ENCODE data around the gene ERCC6.

Gene ERCC6

GRCh38 chr10:49572594-49573114 is 33.7 kb upstream of the ERCC6 start:
- Histone ChIP-seq H3K27me3 (ENCODE audit: insufficient read depth, insufficient read length) (no peaks in the 10 kb centered on the region), H3K9ac (ENCODE audit: insufficient read length, low read depth) (no peak overlapping the region), H3K4me3 (ENCODE audit: insufficient read length, low read depth) (no peak overlapping the region), H3K4me1 (ENCODE audit: insufficient read depth, insufficient read length) (no peaks in the 10 kb centered on the region), H3K9me3 (ENCODE audit: insufficient read depth, low read length) (0 out of 2 replicates have a peak, but pooled peaks cover 6% of the 10 kb centered on the region), H3K36me3 (ENCODE audit: insufficient read depth, insufficient read length, low read length) (no peaks in the 10 kb centered on the region)
- TF ChIP-seq YY1 (IDR thresholded peaks at IDR 0.05; ENCODE audit: insufficient read depth, insufficient read length) (no peak), ZNF274 (IDR thresholded peaks at IDR 0.05; ENCODE audit: low read depth, low read length) (no peak), SUZ12 (IDR thresholded peaks at IDR 0.05; ENCODE audit: extremely low read depth, insufficient read depth, insufficient read length) (no peak)
- DNase-seq (ENCODE audit: low read depth, low spot score), result no peak

DNA sequence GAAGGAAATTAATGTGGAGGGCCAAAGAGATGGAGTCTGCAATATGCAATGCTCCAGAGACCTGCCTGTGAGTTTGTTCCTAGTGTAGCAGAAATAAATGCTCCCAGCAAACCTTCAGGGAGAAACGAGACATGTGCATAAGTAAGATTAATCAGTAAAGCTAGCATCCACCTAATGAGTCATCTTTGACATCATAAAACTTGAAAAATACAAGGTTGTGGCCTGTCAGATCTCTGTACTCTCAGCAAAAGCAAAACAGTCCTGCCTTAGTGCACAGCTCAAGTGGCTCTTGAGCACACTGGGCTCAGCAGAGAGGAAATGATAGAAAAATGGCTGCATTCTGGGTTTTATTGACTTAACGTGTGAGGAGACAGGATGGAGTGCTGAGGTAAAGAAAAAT is 32.5 kb upstream of the ERCC6 start:
- Histone ChIP-seq H3K4me3 (ENCODE audit: insufficient read length, low read depth) (no peak overlapping the region), H3K4me1 (ENCODE audit: insufficient read depth, insufficient read length) (no peaks in the 10 kb centered on the region), H3K9me3 (ENCODE audit: insufficient read depth, low read length) (0 out of 2 replicates have a peak, but pooled peaks cover 6% of the 10 kb centered on the region), H3K27me3 (ENCODE audit: insufficient read depth, insufficient read length) (no peaks in the 10 kb centered on the region), H3K9ac (ENCODE audit: insufficient read length, low read depth) (no peak overlapping the region), H3K36me3 (ENCODE audit: insufficient read depth, insufficient read length, low read length) (no peaks in the 10 kb centered on the region)
- no peak for DNase-seq (ENCODE audit: low read depth, low spot score)
- TF ChIP-seq ZNF274 (IDR thresholded peaks at IDR 0.05; ENCODE audit: low read depth, low read length) (no peak), YY1 (IDR thresholded peaks at IDR 0.05; ENCODE audit: insufficient read depth, insufficient read length) (no peak), SUZ12 (IDR thresholded peaks at IDR 0.05; ENCODE audit: extremely low read depth, insufficient read depth, insufficient read length) (no peak)

DNA sequence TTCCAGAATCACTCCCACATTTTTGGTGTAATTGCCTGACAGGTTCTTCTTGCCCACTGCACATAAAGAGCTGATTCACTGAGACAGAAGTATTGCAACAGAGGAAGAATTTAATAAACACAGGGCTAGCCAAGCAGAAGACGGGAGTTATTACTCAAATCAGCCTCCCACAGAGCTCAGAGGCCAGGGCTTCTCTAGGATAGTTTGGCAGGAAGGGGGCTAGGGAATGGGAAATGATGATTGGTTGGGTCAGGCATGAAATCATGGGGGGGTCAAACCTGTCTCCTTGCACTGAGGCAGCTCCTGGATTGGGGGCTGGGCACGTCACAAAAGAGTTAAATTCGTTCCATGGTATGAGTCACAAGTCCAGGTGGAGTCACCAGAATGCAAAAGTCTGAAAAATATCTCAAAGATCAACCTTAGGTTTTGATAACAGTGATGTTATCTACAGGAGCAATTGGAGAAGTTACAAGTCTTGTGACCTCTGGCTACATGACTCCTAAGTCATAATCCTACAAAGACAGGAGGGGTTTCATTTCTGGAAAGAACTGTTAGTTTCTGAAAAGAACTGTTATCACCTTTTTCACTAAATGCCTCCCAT is 30.2 kb upstream of the ERCC6 start:
- H3K9ac ChIP-seq (ENCODE audit: insufficient read length, low read depth), result no peak overlapping the region
- H3K36me3 ChIP-seq (ENCODE audit: insufficient read depth, insufficient read length, low read length), result no peaks in the 10 kb centered on the region
- H3K4me1 ChIP-seq (ENCODE audit: insufficient read depth, insufficient read length), result no peaks in the 10 kb centered on the region
- no peak for DNase-seq (ENCODE audit: low read depth, low spot score)
- H3K4me3 ChIP-seq (ENCODE audit: insufficient read length, low read depth), result no peak overlapping the region
- H3K27me3 ChIP-seq (ENCODE audit: insufficient read depth, insufficient read length), result no peaks in the 10 kb centered on the region
- H3K9me3 ChIP-seq (ENCODE audit: insufficient read depth, low read length), result 0 out of 2 replicates have a peak, but pooled peaks cover 6% of the 10 kb centered on the region
- TF ChIP-seq YY1 (IDR thresholded peaks at IDR 0.05; ENCODE audit: insufficient read depth, insufficient read length) (no peak), SUZ12 (IDR thresholded peaks at IDR 0.05; ENCODE audit: extremely low read depth, insufficient read depth, insufficient read length) (no peak), ZNF274 (IDR thresholded peaks at IDR 0.05; ENCODE audit: low read depth, low read length) (no peak)

GRCh38 chr10:49568235-49568634 is 29.3 kb upstream of the ERCC6 start:
- Histone ChIP-seq H3K4me3 (ENCODE audit: insufficient read length, low read depth) (no peak overlapping the region), H3K9me3 (ENCODE audit: insufficient read depth, low read length) (0 out of 2 replicates have a peak, but pooled peaks cover 6% of the 10 kb centered on the region), H3K9ac (ENCODE audit: insufficient read length, low read depth) (no peak overlapping the region), H3K27me3 (ENCODE audit: insufficient read depth, insufficient read length) (no peaks in the 10 kb centered on the region), H3K4me1 (ENCODE audit: insufficient read depth, insufficient read length) (no peaks in the 10 kb centered on the region), H3K36me3 (ENCODE audit: insufficient read depth, insufficient read length, low read length) (no peaks in the 10 kb centered on the region)
- TF ChIP-seq YY1 (IDR thresholded peaks at IDR 0.05; ENCODE audit: insufficient read depth, insufficient read length) (no peak), SUZ12 (IDR thresholded peaks at IDR 0.05; ENCODE audit: extremely low read depth, insufficient read depth, insufficient read length) (no peak), ZNF274 (IDR thresholded peaks at IDR 0.05; ENCODE audit: low read depth, low read length) (no peak)
- DNase-seq (ENCODE audit: low read depth, low spot score), result no peak

GRCh38 chr10:49567810-49568209 is 28.9 kb upstream of the ERCC6 start:
- Histone ChIP-seq H3K27me3 (ENCODE audit: insufficient read depth, insufficient read length) (no peaks in the 10 kb centered on the region), H3K36me3 (ENCODE audit: insufficient read depth, insufficient read length, low read length) (no peaks in the 10 kb centered on the region), H3K9me3 (ENCODE audit: insufficient read depth, low read length) (0 out of 2 replicates have a peak, but pooled peaks cover 6% of the 10 kb centered on the region), H3K4me3 (ENCODE audit: insufficient read length, low read depth) (no peak overlapping the region), H3K9ac (ENCODE audit: insufficient read length, low read depth) (no peak overlapping the region), H3K4me1 (ENCODE audit: insufficient read depth, insufficient read length) (no peaks in the 10 kb centered on the region)
- DNase-seq (ENCODE audit: low read depth, low spot score), result no peak
- TF ChIP-seq YY1 (IDR thresholded peaks at IDR 0.05; ENCODE audit: insufficient read depth, insufficient read length) (no peak), ZNF274 (IDR thresholded peaks at IDR 0.05; ENCODE audit: low read depth, low read length) (no peak), SUZ12 (IDR thresholded peaks at IDR 0.05; ENCODE audit: extremely low read depth, insufficient read depth, insufficient read length) (no peak)

GRCh38 chr10:49564461-49565009 is 25.6 kb upstream of the ERCC6 start:
- no peak overlapping the region for H3K4me3 ChIP-seq (ENCODE audit: insufficient read length, low read depth)
- no peaks in the 10 kb centered on the region for H3K27me3 ChIP-seq (ENCODE audit: insufficient read depth, insufficient read length)
- DNase-seq (ENCODE audit: low read depth, low spot score), result no peak
- no peaks in the 10 kb centered on the region for H3K4me1 ChIP-seq (ENCODE audit: insufficient read depth, insufficient read length)
- 0 out of 2 replicates have a peak, but pooled peaks cover 6% of the 10 kb centered on the region for H3K9me3 ChIP-seq (ENCODE audit: insufficient read depth, low read length)
- TF ChIP-seq ZNF274 (IDR thresholded peaks at IDR 0.05; ENCODE audit: low read depth, low read length) (no peak), YY1 (IDR thresholded peaks at IDR 0.05; ENCODE audit: insufficient read depth, insufficient read length) (no peak), SUZ12 (IDR thresholded peaks at IDR 0.05; ENCODE audit: extremely low read depth, insufficient read depth, insufficient read length) (no peak)
- no peaks in the 10 kb centered on the region for H3K36me3 ChIP-seq (ENCODE audit: insufficient read depth, insufficient read length, low read length)
- H3K9ac ChIP-seq (ENCODE audit: insufficient read length, low read depth), result no peak overlapping the region

DNA sequence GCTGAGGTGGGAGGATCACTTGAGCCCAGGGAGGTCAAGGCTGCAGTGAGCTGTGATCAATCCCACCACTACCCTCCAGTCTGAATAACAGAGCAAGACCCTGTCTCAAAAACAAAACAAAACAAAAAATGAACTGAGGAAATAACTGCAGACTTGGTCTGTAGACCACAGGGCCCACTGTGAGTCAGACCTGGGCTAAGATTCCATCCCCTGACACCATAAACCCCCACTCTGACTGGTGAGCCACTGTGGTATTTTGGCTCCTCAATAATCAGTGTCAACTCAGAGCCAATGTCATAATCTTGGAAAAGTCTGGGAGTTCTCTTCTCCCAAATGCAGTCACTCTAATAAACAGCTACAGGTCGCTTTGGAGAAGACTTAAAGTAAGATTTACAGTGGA is 24.0 kb upstream of the ERCC6 start:
- Histone ChIP-seq H3K27me3 (ENCODE audit: insufficient read depth, insufficient read length) (no peaks in the 10 kb centered on the region), H3K36me3 (ENCODE audit: insufficient read depth, insufficient read length, low read length) (no peaks in the 10 kb centered on the region), H3K4me1 (ENCODE audit: insufficient read depth, insufficient read length) (no peaks in the 10 kb centered on the region), H3K4me3 (ENCODE audit: insufficient read length, low read depth) (no peak overlapping the region), H3K9ac (ENCODE audit: insufficient read length, low read depth) (no peak overlapping the region), H3K9me3 (ENCODE audit: insufficient read depth, low read length) (no peaks in the 10 kb centered on the region)
- DNase-seq (ENCODE audit: low read depth, low spot score), result no peak
- TF ChIP-seq SUZ12 (IDR thresholded peaks at IDR 0.05; ENCODE audit: extremely low read depth, insufficient read depth, insufficient read length) (no peak), YY1 (IDR thresholded peaks at IDR 0.05; ENCODE audit: insufficient read depth, insufficient read length) (no peak), ZNF274 (IDR thresholded peaks at IDR 0.05; ENCODE audit: low read depth, low read length) (no peak)
